OCI-LY7 (cell line): Measurements from ENCODE around the gene RNF220. TPM values are rescaled to one million over a fixed set of nuclear protein-coding genes. Genes with fewer than 3 reads are reported as not detected.

Source experiments
- BruUV-seq: library from RNA; stranded (reverse); fragments of 400-500 nt; replicated peaks from 2 replicates; lab custom pipeline; 2021; lab: Mats Ljungman, UMichigan
- CTCF ChIA-PET: fragments of 300-600 bp; sonication (Branson Sonifier 250); formaldehyde crosslinking; loops from one replicate; lab custom pipeline; 2022; ENCODE audit warnings: antibody characterized with exemption; ENCODE audit not compliant: unreplicated experiment; lab: Charles Lee
- POLR2A ChIA-PET: fragments of 300-600 bp; sonication (Branson Sonifier 250); formaldehyde crosslinking; loops from one replicate; lab custom pipeline; 2022; ENCODE audit warnings: antibody characterized with exemption; lab: Charles Lee
- DNase-seq: peaks from one replicate; pipeline ENCODE4 v3.0.0-alpha.2; 2015; ENCODE audit warnings: low spot score
- H2AFZ ChIP-seq: fragments of 200-600 bp; sonication (generic), shearing (Covaris generic); 2 replicates; pipeline ENCODE4 v1.6.1; 2014; ENCODE audit warnings: mild to moderate bottlenecking, antibody characterized with exemption, low read length, moderate library complexity
- H3K27ac ChIP-seq: fragments of 200-600 bp; sonication (generic); 2 replicates; pipeline ENCODE4 v1.5.1; 2014; ENCODE audit warnings: mixed run types, low read depth, mild to moderate bottlenecking, moderate library complexity, low read length, inconsistent platforms; ENCODE audit not compliant: poor library complexity, severe bottlenecking
- H3K36me3 ChIP-seq: fragments of 200-600 bp; sonication (generic); 2 replicates; pipeline ENCODE4 v1.6.1; 2014; ENCODE audit warnings: mild to moderate bottlenecking, antibody characterized with exemption, low read length, moderate library complexity, mixed read lengths; ENCODE audit not compliant: insufficient read depth
- H3K4me1 ChIP-seq: fragments of 200-600 bp; sonication (generic); 2 replicates; pipeline ENCODE4 v1.5.1; 2014; ENCODE audit warnings: mild to moderate bottlenecking, low read length; ENCODE audit not compliant: insufficient read depth, poor library complexity, severe bottlenecking
- H3K4me2 ChIP-seq: fragments of 200-600 bp; sonication (generic); 2 replicates; pipeline ENCODE4 v1.6.1; 2014; ENCODE audit warnings: mild to moderate bottlenecking, low read length
- H3K4me3 ChIP-seq: fragments of 200-600 bp; sonication (generic); 2 replicates; pipeline ENCODE4 v1.5.1; 2014; ENCODE audit warnings: mild to moderate bottlenecking, low read depth, low read length; ENCODE audit not compliant: poor library complexity, severe bottlenecking
- H3K79me2 ChIP-seq: fragments of 200-600 bp; sonication (generic); 2 replicates; pipeline ENCODE4 v1.6.1; 2016; ENCODE audit warnings: low read depth, mild to moderate bottlenecking, low read length, moderate library complexity, mixed read lengths; ENCODE audit not compliant: insufficient read depth
- H3K9me2 ChIP-seq: fragments of 200-600 bp; sonication (generic); 2 replicates; pipeline ENCODE4 v1.6.1; 2016; ENCODE audit warnings: mild to moderate bottlenecking, low read length, mixed read lengths; ENCODE audit not compliant: insufficient read depth
- H3K9me3 ChIP-seq: fragments of 200-600 bp; sonication (generic); 2 replicates; pipeline ENCODE4 v1.6.1; 2014; ENCODE audit warnings: mild to moderate bottlenecking, mixed run types, low read length, mixed read lengths
- H4K20me1 ChIP-seq: fragments of 200-600 bp; sonication (generic); 2 replicates; pipeline ENCODE4 v1.6.1; 2014; ENCODE audit warnings: mild to moderate bottlenecking, antibody characterized with exemption, low read length, moderate library complexity, mixed read lengths; ENCODE audit not compliant: insufficient read depth
- EZH2phosphoT487 ChIP-seq: fragments of 200-600 bp; sonication (generic); IDR thresholded peaks from 2 replicates; pipeline ENCODE4 v1.6.1; 2018; ENCODE audit warnings: low read depth, borderline replicate concordance, mild to moderate bottlenecking, mixed run types, antibody characterized with exemption, low read length, moderate library complexity, mixed read lengths
- intact Hi-C: fragments of 100-400 bp; cut with micrococcal nuclease; formaldehyde crosslinking; loops from one replicate; pipeline ENCODE4 v1.10.0; 2022; ENCODE audit not compliant: unreplicated experiment
- total RNA-seq, 2 experiments: library from RNA; depleted of rRNA in 1 of 2; stranded (reverse); fragments of >200 nt in 1 of 2; shearing (Covaris generic) in 1 of 2; gene quantifications; 2 replicates each; pipeline ENCODE4 v1.2.3, GENCODE V29; 2014 to 2022
- TF ChIP-seq, protein P1 (sequence below): fragments of 200-600 bp; sonication (generic); conservative IDR thresholded peaks from 2 replicates; pipeline ENCODE4 v1.5.1; 2014; ENCODE audit warnings: mild to moderate bottlenecking, antibody characterized with exemption, low read length, moderate library complexity, mixed read lengths

The RNF220 gene
- total RNA-seq, 2 experiments from 2014 or later, result 82.3 to 85.5 TPM

GRCh38 chr1:44636083-44636687 lies 231.1 kb downstream of the RNF220 start:
- TF ChIP-seq, protein P1, sequence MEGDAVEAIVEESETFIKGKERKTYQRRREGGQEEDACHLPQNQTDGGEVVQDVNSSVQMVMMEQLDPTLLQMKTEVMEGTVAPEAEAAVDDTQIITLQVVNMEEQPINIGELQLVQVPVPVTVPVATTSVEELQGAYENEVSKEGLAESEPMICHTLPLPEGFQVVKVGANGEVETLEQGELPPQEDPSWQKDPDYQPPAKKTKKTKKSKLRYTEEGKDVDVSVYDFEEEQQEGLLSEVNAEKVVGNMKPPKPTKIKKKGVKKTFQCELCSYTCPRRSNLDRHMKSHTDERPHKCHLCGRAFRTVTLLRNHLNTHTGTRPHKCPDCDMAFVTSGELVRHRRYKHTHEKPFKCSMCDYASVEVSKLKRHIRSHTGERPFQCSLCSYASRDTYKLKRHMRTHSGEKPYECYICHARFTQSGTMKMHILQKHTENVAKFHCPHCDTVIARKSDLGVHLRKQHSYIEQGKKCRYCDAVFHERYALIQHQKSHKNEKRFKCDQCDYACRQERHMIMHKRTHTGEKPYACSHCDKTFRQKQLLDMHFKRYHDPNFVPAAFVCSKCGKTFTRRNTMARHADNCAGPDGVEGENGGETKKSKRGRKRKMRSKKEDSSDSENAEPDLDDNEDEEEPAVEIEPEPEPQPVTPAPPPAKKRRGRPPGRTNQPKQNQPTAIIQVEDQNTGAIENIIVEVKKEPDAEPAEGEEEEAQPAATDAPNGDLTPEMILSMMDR, result no peak
- TF ChIP-seq EZH2phosphoT487, result no peak
- no TSS peak for BruUV-seq
- Histone ChIP-seq H2AFZ (no peak overlapping the region), H3K36me3 (peaks cover 86% of the 10 kb centered on the region), H3K4me3 (no peak overlapping the region), H3K4me1 (peaks cover 22% of the 10 kb centered on the region), H4K20me1 (no peaks in the 10 kb centered on the region), H3K9me2 (no peaks in the 10 kb centered on the region), H3K4me2 (no peak overlapping the region), H3K27ac (no peak overlapping the region), H3K9me3 (no peaks in the 10 kb centered on the region), H3K79me2 (peaks cover 24% of the 10 kb centered on the region)
- POLR2A ChIA-PET, result interaction anchor here (1.0 kb wide), 1 partner anchor 17 kb away, joined by 5 read pairs; no protein-coding TSS in a partner anchor
- DNase-seq, result no peak
- CTCF ChIA-PET, result interaction anchor here (0.6 kb wide), 1 partner anchor 113 kb away, joined by 11 read pairs; no protein-coding TSS in a partner anchor
- intact Hi-C loops, result no loop called here

GRCh38 chr1:44636688-44637598 lies 231.9 kb downstream of the RNF220 start:
- BruUV-seq, result no TSS peak
- Histone ChIP-seq H3K36me3 (peaks cover 94% of the 10 kb centered on the region), H3K4me2 (no peak overlapping the region), H3K79me2 (peaks cover 24% of the 10 kb centered on the region), H3K9me2 (no peaks in the 10 kb centered on the region), H2AFZ (no peak overlapping the region), H3K27ac (no peak overlapping the region), H3K4me1 (peaks cover 18% of the 10 kb centered on the region), H4K20me1 (no peaks in the 10 kb centered on the region), H3K4me3 (no peak overlapping the region), H3K9me3 (no peaks in the 10 kb centered on the region)
- TF ChIP-seq, protein P1, result no peak
- TF ChIP-seq EZH2phosphoT487, result no peak
- CTCF ChIA-PET, result interaction anchor here (0.6 kb wide), 1 partner anchor 113 kb away, joined by 11 read pairs; no protein-coding TSS in a partner anchor
- POLR2A ChIA-PET, result interaction anchor here (0.6 to 1.0 kb wide), 2 partner anchors 16 to 575 kb away, joined by 5 to 6 read pairs; no protein-coding TSS in a partner anchor
- intact Hi-C loops, result no loop called here
- no peak for DNase-seq
